ENCODE results near the gene TCN2. TPM values are rescaled to one million over a fixed set of nuclear protein-coding genes. Genes with fewer than 3 reads are reported as not detected.
A peak's percentile ranks its signal among the peaks of the same experiment; 100 is the strongest.

Gene TCN2
- total RNA-seq, 4 donors from 2014 or later = 4.9 to 24.2 (median 11.0) TPM

DNA sequence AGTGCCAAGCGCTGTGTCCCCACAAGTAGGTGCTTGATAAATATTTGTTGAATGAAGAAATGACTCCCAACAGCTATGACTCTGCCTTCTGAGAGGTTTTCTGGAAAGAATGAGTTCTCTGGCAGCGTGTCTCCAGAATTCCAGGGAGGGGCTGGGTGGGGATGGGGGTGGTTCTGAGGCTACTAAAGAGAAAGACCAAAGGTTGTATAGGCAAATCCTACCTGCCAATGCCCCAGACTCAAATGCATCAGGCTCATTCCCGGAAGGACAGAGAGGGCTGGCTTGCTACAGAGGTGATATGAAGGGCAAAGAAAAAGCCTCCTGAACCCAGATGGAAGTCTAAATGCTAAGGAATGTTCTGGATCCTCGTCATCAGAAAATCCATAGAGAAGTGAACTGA, 58.8 kb downstream of the TCN2 start:
- 63% methylated on average over 4 of the region's 4 CpGs for WGBS
- no peak for TF ChIP-seq POLR2AphosphoS5 (IDR thresholded peaks at IDR 0.05)
- TF ChIP-seq EP300 (IDR thresholded peaks at IDR 0.05) = no peak
- TF ChIP-seq, protein P1, sequence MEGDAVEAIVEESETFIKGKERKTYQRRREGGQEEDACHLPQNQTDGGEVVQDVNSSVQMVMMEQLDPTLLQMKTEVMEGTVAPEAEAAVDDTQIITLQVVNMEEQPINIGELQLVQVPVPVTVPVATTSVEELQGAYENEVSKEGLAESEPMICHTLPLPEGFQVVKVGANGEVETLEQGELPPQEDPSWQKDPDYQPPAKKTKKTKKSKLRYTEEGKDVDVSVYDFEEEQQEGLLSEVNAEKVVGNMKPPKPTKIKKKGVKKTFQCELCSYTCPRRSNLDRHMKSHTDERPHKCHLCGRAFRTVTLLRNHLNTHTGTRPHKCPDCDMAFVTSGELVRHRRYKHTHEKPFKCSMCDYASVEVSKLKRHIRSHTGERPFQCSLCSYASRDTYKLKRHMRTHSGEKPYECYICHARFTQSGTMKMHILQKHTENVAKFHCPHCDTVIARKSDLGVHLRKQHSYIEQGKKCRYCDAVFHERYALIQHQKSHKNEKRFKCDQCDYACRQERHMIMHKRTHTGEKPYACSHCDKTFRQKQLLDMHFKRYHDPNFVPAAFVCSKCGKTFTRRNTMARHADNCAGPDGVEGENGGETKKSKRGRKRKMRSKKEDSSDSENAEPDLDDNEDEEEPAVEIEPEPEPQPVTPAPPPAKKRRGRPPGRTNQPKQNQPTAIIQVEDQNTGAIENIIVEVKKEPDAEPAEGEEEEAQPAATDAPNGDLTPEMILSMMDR (IDR thresholded peaks at IDR 0.05) = no peak
- TF ChIP-seq POLR2A (IDR thresholded peaks at IDR 0.05) = no peak
- no peak overlapping the region for H3K4me3 ChIP-seq
- H3K9me3 ChIP-seq = no peaks in the 10 kb centered on the region
- no peaks in the 10 kb centered on the region for H3K27me3 ChIP-seq
- peaks cover 21% of the 10 kb centered on the region for H3K4me1 ChIP-seq
- H3K27ac ChIP-seq = no peak overlapping the region
- DNase-seq (ENCODE audit: low spot score in 2 of 2) = no peak
- H3K36me3 ChIP-seq = peaks cover 21% of the 10 kb centered on the region

DNA sequence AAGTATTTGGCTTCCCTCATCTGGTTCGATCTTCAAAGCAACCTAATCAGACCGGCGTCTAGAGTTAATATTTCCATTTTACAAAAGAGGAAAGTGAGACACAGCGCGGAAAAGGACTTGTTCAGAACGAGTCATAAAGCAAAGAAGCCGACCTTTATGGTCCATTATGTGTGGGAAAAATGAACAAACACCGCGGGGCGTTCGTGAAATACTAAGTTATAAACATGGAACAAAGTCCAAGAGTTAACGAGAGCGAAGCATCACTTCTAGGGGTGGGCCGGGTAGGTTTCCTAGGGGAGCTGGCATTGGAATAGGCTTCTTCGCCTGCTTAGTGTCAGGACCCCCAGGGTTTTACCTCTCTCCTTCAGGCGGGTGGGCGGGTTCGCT, 60.1 kb downstream of the TCN2 start:
- Histone ChIP-seq H3K4me1 (peaks cover 21% of the 10 kb centered on the region), H3K27me3 (no peaks in the 10 kb centered on the region), H3K9me3 (no peaks in the 10 kb centered on the region), H3K36me3 (peaks cover 20% of the 10 kb centered on the region), H3K27ac (peak overlapping the region; percentile 28), H3K4me3 (peak overlapping the region; percentile 61)
- 0% methylated on average over 18 of the region's 18 CpGs for WGBS
- no peak for DNase-seq (ENCODE audit: low spot score in 2 of 2)
- no peak for TF ChIP-seq POLR2A (IDR thresholded peaks at IDR 0.05)
- no peak for TF ChIP-seq EP300 (IDR thresholded peaks at IDR 0.05)
- TF ChIP-seq, protein P1 (IDR thresholded peaks at IDR 0.05) = no peak
- no peak for TF ChIP-seq POLR2AphosphoS5 (IDR thresholded peaks at IDR 0.05)

DNA sequence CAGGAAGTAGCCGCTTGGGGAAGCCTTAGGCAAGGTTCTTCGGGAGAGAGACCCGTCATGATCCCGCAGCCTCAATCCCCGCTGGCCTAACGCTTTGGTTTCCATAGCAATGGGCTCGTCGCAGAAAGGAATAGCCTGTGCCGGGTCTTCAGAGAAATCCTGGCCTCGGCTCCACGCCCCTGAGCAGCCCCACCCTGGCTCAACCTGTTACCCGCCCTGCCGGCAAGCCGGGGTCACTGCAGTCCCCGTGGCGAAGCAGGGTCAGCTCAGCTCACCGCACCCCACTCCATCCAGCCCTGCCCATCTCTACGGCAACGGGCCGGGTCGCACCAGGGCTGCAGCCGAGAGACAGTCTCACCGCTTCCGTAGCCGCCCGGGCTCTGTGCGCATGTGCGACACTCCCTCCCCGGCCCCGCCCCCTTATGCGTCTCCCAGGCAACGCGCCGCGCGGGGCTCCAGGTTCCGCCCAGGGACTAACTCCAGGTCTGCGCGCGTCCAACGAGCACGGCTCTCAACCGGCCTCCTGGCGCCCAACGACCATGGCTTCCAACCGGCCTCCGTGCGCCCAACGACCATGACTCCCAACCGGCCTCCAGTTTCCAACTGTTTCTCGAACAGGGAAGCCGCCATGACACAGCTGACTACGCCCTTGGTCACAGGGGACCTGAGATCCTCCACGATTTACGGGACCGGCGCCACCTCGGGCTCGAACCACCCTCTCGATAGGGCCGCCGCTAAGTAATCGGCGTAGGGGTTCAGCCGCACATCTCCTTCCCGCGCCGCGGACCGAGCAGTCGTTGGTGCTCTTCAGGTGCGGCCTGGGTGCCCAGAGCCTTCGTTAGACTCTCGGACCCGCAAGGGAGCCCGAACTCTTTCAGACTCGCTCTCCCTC, 60.8 kb downstream of the TCN2 start, which contains the start of gene DUSP18:
TSS of gene DUSP18 (minus strand) at position 382 of the 892 bp plus-strand sequence. CDS start 3,872 bp downstream, outside the sequence.
- DNase-seq (ENCODE audit: low spot score in 2 of 2) = peak; percentile 96
- H3K27ac ChIP-seq = peak within 1 kb of the TSS; percentile 28
- peak within 1 kb of the TSS; percentile 61 for H3K4me3 ChIP-seq
- H3K36me3 ChIP-seq = peaks cover 13% of the 10 kb centered on the region
- H3K27me3 ChIP-seq = no peaks in the 10 kb centered on the region
- H3K9me3 ChIP-seq = no peaks in the 10 kb centered on the region
- 0% methylated on average over 14 of the region's 77 CpGs for WGBS
- peaks cover 21% of the 10 kb centered on the region for H3K4me1 ChIP-seq
- no peak for TF ChIP-seq EP300 (IDR thresholded peaks at IDR 0.05)
- TF ChIP-seq, protein P1 (IDR thresholded peaks at IDR 0.05) = peak in 1 of 2 donors; percentile 50

DNA sequence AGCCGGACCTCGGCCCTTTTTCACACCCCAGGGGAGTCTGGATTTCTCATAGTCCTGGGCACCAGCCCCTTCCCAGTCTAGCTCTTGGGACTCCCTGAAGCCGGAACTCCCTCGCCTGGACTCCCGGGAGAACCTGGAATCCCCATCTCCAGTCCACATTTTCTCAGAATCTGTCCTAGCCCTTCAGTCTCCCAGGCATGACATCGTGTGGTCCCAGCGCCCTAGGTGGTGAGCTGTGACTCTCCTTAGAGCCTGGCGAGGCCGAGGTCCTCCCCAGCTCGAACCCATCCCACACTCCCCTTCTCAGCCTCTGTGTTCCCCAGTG, 61.4 kb downstream of the TCN2 start:
- Histone ChIP-seq H3K27me3 (no peaks in the 10 kb centered on the region), H3K4me3 (peak overlapping the region; percentile 61), H3K4me1 (peaks cover 21% of the 10 kb centered on the region), H3K27ac (no peak overlapping the region), H3K36me3 (peaks cover 7% of the 10 kb centered on the region), H3K9me3 (no peaks in the 10 kb centered on the region)
- no peak for DNase-seq (ENCODE audit: low spot score in 2 of 2)
- TF ChIP-seq, protein P1 (IDR thresholded peaks at IDR 0.05) = no peak
- TF ChIP-seq EP300 (IDR thresholded peaks at IDR 0.05) (no peak), POLR2A (IDR thresholded peaks at IDR 0.05) (no peak), POLR2AphosphoS5 (IDR thresholded peaks at IDR 0.05) (no peak)
- WGBS = 38% methylated on average over 10 of the region's 10 CpGs

DNA sequence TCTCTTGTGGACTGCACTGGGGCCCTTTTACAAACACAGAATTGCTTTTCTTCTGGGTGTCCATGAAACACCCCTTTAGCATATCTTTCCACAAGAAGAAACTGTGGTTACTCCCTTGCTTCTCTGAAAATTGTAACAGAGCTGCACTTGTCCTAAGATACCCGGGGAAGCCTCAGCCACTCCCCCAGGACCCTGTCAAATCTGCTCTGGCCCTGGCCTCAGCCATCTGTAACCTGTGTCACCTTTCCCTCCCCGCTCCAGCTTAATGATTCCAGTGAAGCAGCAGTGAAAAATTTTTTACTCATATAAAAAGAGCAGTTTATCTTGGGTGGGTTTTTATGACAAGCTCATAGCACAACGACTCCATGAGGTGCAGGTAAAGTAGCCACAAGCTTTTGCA, 64.1 kb downstream of the TCN2 start:
- Histone ChIP-seq H3K4me1 (peaks cover 17% of the 10 kb centered on the region), H3K36me3 (no peaks in the 10 kb centered on the region), H3K27ac (no peak overlapping the region), H3K9me3 (no peaks in the 10 kb centered on the region), H3K4me3 (no peak overlapping the region), H3K27me3 (no peaks in the 10 kb centered on the region)
- WGBS = 88% methylated on average over 3 of the region's 3 CpGs
- TF ChIP-seq POLR2A (IDR thresholded peaks at IDR 0.05) = no peak
- TF ChIP-seq EP300 (IDR thresholded peaks at IDR 0.05) = no peak
- TF ChIP-seq POLR2AphosphoS5 (IDR thresholded peaks at IDR 0.05) = no peak
- TF ChIP-seq, protein P1 (IDR thresholded peaks at IDR 0.05) = no peak
- no peak for DNase-seq (ENCODE audit: low spot score in 2 of 2)

Data from suprapubic skin (tissue), 4 donors.